GM18507 (cell line): Measurements from ENCODE around the gene LAGE3.

Experiments
- DNase-seq: peaks from one replicate; pipeline ENCODE4 v3.0.0; 2011; ENCODE audit warnings: low read depth; ENCODE audit not compliant: insufficient read length; ENCODE audit errors: extremely low spot score
- FAIRE-seq: peaks from 2 replicates; lab custom pipeline; 2011; peaks lifted over from hg19 to GRCh38; lab: Jason Lieb, UNC

LAGE3 gene

GRCh38 chrX:154482786-154483185 is 3.7 kb upstream of the LAGE3 start:
- DNase-seq (no peak), FAIRE-seq (no peak)

DNA sequence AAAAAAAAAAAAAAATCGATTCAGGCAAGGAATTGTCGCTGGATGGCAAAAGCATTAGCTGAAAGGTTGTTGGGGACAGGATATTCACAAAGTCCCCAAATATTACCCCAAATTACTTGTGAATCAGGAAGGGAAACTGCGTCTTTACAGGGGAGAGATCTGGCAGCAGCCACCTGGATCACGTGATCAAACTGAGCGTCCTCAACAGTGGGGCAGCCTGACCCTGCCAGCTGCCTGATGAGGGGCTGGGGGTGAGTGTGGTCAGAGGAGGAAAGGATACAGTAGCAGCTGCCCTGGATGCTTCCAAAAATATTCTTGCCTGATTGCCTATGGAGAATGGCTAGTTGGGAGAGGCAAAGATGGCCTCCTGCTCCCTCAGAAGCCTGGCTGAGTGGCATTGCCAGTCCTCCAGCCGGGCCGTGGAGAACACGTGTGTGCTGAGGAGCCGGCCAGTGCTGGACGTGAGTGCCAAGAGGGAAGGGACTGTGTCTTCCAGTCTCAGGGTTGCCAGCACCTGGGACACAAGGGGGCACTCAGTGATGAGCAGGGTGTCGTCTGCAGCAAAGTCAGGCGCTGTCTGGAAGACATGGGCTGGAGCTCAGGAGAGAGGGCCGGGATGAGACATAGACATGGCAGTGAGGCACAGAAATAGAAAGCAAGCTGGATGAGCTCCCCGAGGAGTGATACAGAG is 3.0 kb upstream of the LAGE3 start:
- FAIRE-seq (peak; percentile 47), DNase-seq (no peak)

DNA sequence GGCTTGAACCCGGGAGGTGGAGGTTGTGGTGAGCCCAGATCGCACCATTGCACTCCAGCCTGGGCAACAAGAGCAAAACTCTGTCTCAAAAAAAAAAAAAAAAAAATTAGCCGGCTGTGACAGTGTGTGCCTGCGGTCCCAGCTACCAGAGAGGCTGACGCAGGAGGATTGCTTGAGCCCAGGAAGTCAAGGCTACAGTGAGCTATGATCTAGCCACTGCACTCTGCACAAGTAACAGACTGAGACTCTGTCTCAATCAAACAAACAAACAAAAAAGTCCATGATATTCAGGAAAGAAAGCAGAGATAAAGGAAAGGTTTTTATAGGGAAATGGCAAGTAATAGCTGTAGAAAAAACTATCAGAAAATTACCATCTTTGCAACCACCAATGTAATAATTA is 2.1 kb upstream of the LAGE3 start:
- DNase-seq (no peak), FAIRE-seq (no peak)

DNA sequence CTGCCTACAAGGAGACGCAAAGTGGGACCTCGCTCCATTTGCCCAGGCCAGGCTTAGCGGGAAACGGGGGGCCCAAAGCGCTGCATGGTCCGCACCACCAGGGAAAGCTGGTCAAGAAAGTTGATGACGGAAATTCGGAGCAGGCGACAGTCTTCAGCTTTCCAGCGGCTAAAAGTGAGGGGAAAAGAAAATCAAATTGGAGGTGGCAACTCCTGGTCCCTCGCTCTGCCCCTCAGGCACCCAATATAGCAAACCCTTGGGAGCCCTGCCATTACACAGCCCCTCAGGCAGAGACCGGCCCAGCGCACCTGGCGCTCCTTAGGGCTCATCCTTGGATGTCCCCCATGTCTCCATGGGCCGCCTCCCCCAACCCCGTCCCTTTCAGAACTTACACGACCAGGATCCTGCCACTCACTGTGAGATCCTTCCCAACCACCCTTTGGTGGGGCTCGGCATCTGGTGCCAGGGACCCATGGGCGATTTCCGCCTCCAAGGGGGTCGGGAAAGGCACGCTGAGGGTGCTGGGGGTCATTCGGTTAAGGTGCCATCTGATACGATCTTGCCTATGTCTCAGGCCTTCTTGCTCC is 1.1 kb downstream of the LAGE3 start:
- FAIRE-seq (no peak), DNase-seq (no peak)

DNA sequence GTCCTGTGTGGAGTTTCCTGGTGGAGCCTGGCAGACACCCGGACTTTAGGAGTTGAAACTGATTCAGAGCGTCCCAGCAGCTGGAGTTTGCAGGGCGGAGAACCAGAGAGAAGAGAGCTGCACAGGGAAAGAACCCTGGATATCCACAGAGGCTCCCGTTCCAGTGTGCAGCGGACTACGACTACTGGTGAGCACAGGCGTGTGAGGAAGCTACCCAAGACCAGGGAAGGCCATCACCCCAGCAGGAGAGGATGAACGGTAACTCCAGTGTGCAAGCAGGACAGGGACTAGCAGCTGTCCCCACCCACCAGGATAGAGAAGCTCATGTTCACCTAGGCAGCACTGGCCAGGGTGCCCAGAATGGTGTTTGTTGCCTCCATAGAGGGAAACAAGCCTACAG is 2.3 kb downstream of the LAGE3 start:
- DNase-seq (no peak), FAIRE-seq (no peak)

DNA sequence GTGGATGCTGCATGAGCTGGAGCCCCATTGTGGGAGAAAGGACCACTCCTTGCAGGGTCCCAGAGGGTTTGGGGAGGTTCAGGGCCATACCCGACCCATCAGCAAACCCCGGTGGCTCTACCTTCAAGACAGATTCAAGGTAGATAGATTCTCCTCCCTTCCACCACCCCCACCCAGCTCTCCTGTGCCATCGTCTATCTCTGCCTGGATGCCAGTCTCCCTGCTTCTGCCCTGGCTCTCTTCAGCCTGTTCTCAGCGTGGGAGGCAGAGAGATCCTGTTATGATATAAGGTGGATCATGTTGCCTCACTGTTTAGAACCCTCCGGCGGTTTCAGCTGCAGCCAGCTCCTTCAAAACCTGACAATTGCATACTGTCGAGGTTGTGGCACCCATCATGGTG is 5.4 kb downstream of the LAGE3 start:
- no peak for FAIRE-seq
- no peak for DNase-seq

DNA sequence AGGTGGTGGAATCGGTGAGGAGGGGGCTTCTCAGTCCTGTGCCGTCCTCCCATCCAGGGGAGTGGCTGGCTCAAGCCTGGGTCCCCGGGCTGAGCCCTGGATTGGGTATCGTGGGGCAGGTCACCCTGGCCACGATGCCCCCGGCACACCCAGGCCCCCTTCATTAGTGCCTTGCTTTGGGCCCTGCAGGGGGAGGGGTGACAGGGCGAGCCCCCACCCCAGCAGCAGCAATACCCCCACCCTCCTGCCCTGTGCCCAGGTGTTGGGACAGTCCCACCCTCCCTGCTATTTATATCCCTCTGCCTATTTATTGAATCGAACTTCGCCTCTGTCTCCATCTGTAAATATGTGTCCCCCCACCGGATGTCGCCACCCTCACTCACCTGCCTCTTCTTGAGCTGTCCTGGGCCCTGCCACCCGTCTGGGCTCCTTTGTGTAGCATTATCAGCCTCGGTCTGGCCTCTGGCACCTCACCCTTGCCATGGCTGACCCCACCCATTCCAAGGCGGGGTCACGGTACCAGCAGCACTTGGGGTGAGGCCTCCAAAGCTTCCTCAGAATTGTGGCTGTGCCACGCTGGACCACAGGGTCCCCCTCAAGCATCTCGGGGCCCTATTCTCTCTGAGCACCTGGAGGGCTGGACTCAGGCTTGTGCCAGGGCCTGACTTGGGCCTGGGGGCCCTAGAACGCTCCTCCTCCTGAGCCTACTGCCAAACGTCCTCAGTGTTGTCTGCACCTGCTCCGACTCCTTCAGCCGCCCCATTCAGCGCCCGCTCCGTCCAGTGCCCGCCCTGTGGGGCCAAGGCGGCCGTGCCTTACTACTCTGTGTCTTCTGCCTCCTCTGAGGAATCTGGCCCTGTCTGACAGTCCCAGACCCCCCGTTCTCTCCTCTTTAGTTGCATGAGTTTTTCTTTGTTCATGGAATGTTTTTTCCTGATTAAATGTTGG is 6.1 kb downstream of the LAGE3 start:
- DNase-seq (no peak), FAIRE-seq (no peak)

DNA sequence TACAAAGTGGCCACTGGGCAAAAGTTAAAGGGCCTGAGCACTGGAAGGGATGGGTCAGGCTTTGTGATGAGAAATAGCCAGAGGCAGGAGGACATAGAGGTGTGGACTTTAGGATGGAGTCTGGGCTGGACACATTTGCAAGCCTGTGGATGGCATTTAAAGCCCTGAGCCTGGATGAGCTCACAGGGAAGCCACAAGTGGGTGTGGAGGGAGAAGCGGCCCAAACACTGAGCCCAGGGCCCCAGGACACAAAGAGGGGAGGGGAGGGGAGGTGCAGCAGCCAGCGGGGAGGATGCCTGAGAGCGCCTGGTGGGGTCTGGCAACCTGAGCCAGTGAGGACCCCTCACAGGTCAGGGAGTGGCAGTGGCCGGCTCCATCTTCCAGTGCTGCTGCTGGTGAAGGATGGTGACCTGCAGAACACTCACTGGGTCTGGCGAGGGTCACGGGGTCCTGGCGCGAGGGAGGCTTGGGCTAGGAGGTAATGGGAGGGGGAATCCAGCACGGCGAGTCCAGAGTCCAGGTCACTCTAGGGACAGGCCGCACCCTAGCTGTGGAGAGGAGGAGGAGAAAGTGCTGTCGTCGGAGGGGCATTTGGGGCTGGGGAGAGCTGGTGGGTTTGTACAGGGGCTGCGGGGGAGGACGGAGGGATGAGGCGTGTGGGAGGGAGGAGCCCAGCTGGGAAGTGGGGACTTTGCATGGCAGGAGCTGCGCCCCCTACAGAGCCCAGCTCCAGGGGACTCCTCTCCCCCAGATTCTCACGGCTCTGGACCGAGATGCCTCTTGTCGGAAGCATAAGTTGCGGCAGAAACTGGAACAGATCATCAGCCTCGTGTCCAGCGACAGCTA is 7.0 kb downstream of the LAGE3 start:
- DNase-seq (no peak), FAIRE-seq (no peak)

DNA sequence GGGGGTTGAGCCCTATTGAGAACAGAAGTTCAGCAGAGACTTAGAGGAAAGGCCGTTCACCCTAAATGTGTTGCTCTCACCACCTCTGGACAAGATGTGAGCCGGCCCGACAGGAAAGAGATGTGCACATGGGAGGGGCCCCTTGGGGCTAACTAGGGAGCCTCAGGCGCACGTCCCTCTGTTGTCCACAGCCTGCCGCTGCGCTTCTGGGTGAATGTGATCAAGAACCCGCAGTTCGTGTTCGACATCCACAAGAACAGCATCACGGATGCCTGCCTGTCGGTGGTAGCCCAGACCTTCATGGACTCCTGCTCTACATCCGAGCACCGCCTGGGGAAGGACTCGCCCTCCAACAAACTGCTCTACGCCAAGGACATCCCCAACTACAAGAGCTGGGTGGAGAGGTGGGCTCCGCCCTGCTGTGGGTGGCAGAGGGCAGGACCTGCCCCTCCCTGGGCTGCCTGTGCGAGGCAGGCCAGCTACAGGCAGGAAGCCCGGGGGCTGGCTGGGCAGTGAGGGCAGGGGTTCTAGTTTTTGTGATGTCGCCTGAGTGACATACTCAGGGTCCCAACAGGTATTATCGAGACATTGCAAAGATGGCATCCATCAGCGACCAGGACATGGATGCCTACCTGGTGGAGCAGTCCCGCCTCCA is 8.0 kb downstream of the LAGE3 start:
- no peak for DNase-seq
- FAIRE-seq, result no peak

- no peak for DNase-seq
- FAIRE-seq, result no peak
Measured at GRCh38 chrX:154470434-154470833, 8.6 kb downstream of the LAGE3 start.

GRCh38 chrX:154469880-154470279 is 9.2 kb downstream of the LAGE3 start:
- no peak for FAIRE-seq
- no peak for DNase-seq

DNA sequence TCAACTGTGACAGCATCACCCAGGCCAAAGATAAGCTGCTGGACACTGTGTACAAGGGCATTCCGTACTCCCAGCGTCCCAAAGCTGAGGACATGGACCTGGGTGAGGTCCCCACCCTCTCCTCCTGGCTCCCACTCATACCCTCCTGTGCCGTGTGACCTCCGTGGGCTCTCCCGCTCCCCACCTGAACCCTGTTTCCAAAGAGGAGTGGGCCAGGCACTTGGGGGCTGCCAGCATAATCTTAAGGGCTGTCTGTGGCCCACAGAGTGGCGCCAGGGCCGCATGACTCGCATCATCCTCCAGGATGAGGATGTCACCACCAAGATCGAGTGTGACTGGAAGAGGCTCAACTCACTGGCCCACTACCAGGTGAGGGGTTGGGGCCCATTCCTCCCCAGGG is 10.0 kb downstream of the LAGE3 start:
- no peak for FAIRE-seq
- DNase-seq, result no peak

GRCh38 chrX:154468217-154468616 is 10.9 kb downstream of the LAGE3 start:
- no peak for FAIRE-seq
- DNase-seq, result no peak

GRCh38 chrX:154467556-154467955 is 11.5 kb downstream of the LAGE3 start:
- FAIRE-seq (no peak), DNase-seq (no peak)

- no peak for FAIRE-seq
- no peak for DNase-seq
Measured at GRCh38 chrX:154466907-154467306, 12.2 kb downstream of the LAGE3 start.

GRCh38 chrX:154466036-154466435 is 13.0 kb downstream of the LAGE3 start:
- no peak for DNase-seq
- no peak for FAIRE-seq

DNA sequence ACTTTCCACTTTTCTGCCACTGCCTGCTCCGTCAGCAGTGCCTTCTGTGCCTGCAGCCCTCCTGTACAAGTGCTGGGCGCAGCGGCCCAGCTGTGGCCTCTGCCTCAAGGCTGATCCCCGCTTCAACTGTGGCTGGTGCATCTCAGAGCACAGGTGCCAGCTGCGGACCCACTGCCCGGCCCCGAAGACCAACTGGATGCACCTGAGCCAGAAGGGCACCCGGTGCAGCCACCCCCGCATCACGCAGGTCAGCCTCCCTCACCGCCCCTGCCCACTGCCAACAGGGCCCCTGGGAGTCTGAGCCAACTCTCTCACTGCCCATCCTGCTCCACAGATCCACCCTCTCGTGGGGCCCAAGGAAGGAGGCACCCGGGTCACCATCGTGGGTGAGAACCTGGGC is 13.5 kb downstream of the LAGE3 start:
- no peak for DNase-seq
- no peak for FAIRE-seq

DNA sequence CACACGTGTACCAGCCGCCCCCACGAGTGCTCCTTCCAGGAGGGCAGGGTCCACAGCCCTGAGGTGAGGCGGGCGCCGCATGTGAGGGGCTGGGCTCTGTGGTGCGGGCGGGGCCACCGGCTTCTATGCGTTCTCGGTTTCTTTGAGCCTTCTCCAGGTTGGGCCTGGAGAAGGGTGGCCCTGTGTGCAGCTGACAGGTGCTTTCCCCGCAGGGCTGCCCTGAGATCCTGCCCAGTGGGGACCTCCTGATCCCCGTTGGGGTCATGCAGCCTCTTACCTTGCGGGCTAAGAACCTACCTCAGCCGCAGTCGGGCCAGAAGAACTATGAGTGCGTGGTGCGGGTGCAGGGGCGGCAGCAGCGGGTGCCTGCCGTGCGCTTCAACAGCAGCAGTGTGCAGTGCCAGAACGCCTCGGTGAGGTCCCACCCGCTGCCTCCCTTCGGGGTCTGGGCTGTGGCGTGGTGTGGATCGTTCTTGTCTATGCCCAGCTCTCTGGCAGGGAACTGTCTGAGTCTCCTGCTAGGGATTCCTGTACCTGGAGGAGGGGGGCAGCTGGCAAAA is 14.2 kb downstream of the LAGE3 start:
- DNase-seq, result no peak
- no peak for FAIRE-seq

- FAIRE-seq, result no peak
- DNase-seq, result no peak
Measured at GRCh38 chrX:154463611-154464220, 15.4 kb downstream of the LAGE3 start.
